ENCODE measurements around the gene MAG. TPM values are rescaled to one million over a fixed set of nuclear protein-coding genes. Genes with fewer than 3 reads are reported as not detected.

Gene MAG
- not detected in 5 replicates for total RNA-seq (2022; extraction: Qiagen RNA extraction; ENCODE audit: low read depth)

GRCh38 chr19:35291916-35292315 lies at the start of gene MAG:
MAG (plus strand) TSS chr19:35292161; CDS start chr19:35295409, 3,248 bp downstream.

GRCh38 chr19:35248310-35249145 lies 43.4 kb upstream of the MAG start, which contains the start of gene LSR:
LSR (plus strand) TSS chr19:35249002; CDS start chr19:35249023, 21 bp downstream.

GRCh38 chr19:35268536-35269437 lies 23.2 kb upstream of the MAG start, which contains the start of gene USF2:
USF2 (plus strand) TSS chr19:35268962; CDS start chr19:35269102, 140 bp downstream.

GRCh38 chr19:35328851-35329285 lies 36.9 kb downstream of the MAG start, which contains the start of gene CD22:
CD22 (plus strand) TSS chr19:35329187; CDS start chr19:35332041, 2,854 bp downstream.

GRCh38 chr19:35347171-35347929 lies 55.4 kb downstream of the MAG start, which contains the start of gene FFAR1:
FFAR1 (plus strand) TSS chr19:35347902; CDS start chr19:35351552, 3,650 bp downstream.

GRCh38 chr19:35357867-35358573 lies 66.1 kb downstream of the MAG start, which contains the start of gene FFAR3:
FFAR3 (plus strand) TSS chr19:35358460; CDS start chr19:35358891, 431 bp downstream.

Other genes starting within 250 kb of the MAG start
- gene FXYD3, start 176.3 kb upstream of the MAG start, total RNA-seq (2022; extraction: Qiagen RNA extraction; ENCODE audit: low read depth), result 0.13 to 0.17 TPM in 2 of 5 replicates, not detected in the others
- gene LGI4, start 157.1 kb upstream of the MAG start, total RNA-seq (2022; extraction: Qiagen RNA extraction; ENCODE audit: low read depth), result 0.09 to 0.31 TPM (median 0.20 TPM) in 4 of 5 replicates, not detected in the other
- not detected in 5 replicates for gene FXYD1, start 153.3 kb upstream of the MAG start, total RNA-seq (2022; extraction: Qiagen RNA extraction; ENCODE audit: low read depth)
- 0.13 to 0.34 TPM (median 0.31 TPM) in 3 of 5 replicates, not detected in the others for gene FXYD7, start 148.9 kb upstream of the MAG start, total RNA-seq (2022; extraction: Qiagen RNA extraction; ENCODE audit: low read depth)
- 192 to 247 TPM (median 204 TPM) in 5 replicates for gene FXYD5, start 137.4 kb upstream of the MAG start, total RNA-seq (2022; extraction: Qiagen RNA extraction; ENCODE audit: low read depth)
- gene FAM187B, start 63.4 kb upstream of the MAG start, total RNA-seq (2022; extraction: Qiagen RNA extraction; ENCODE audit: low read depth), result not detected in 5 replicates
- 8.0 to 10.9 TPM (median 8.8 TPM) in 5 replicates for gene LSR, start 43.2 kb upstream of the MAG start, total RNA-seq (2022; extraction: Qiagen RNA extraction; ENCODE audit: low read depth)
- 118 to 169 TPM (median 142 TPM) in 5 replicates for gene USF2, start 23.2 kb upstream of the MAG start, total RNA-seq (2022; extraction: Qiagen RNA extraction; ENCODE audit: low read depth)
- gene HAMP, start 9.6 kb upstream of the MAG start, total RNA-seq (2022; extraction: Qiagen RNA extraction; ENCODE audit: low read depth), result 0.08 to 0.14 TPM in 2 of 5 replicates, not detected in the others
- 0.51 to 1.6 TPM (median 0.63 TPM) in 5 replicates for gene CD22, start 37.0 kb downstream of the MAG start, total RNA-seq (2022; extraction: Qiagen RNA extraction; ENCODE audit: low read depth)
- gene FFAR1, start 55.7 kb downstream of the MAG start, total RNA-seq (2022; extraction: Qiagen RNA extraction; ENCODE audit: low read depth), result not detected in 5 replicates
- not detected in 5 replicates for gene FFAR3, start 66.3 kb downstream of the MAG start, total RNA-seq (2022; extraction: Qiagen RNA extraction; ENCODE audit: low read depth)
- not detected in 5 replicates for gene GPR42, start 78.9 kb downstream of the MAG start, total RNA-seq (2022; extraction: Qiagen RNA extraction; ENCODE audit: low read depth)
- gene FFAR2, start 156.1 kb downstream of the MAG start, total RNA-seq (2022; extraction: Qiagen RNA extraction; ENCODE audit: low read depth), result 0.05 TPM in 1 of 5 replicates, not detected in the others
- not detected in 5 replicates for gene KRTDAP, start 198.3 kb downstream of the MAG start, total RNA-seq (2022; extraction: Qiagen RNA extraction; ENCODE audit: low read depth)
- 27.3 to 37.1 TPM (median 33.6 TPM) in 5 replicates for gene DMKN, start 221.5 kb downstream of the MAG start, total RNA-seq (2022; extraction: Qiagen RNA extraction; ENCODE audit: low read depth)
- gene SBSN, start 236.2 kb downstream of the MAG start, total RNA-seq (2022; extraction: Qiagen RNA extraction; ENCODE audit: low read depth), result 2.7 to 3.9 TPM (median 3.0 TPM) in 5 replicates
- gene GAPDHS, start 241.3 kb downstream of the MAG start, total RNA-seq (2022; extraction: Qiagen RNA extraction; ENCODE audit: low read depth), result not detected in 5 replicates